Measurements from ENCODE around the gene NHS. TPM values are rescaled to one million over a fixed set of nuclear protein-coding genes. Genes with fewer than 3 reads are reported as not detected.

The NHS gene
- total RNA-seq, 4 donors from 2014 or later, result 2.4 to 5.4 (median 4.0) TPM

- H3K4me3 ChIP-seq (ENCODE audit: low read depth, poor library complexity, severe bottlenecking), result no peak overlapping the region
- intact Hi-C loops (cut with DNase I; ENCODE audit: low total_unique reads), result no loop called here
- DNase-seq (ENCODE audit: low spot score in 2 of 2), result no peak
- 83 to 92% methylated on average over 6 to 8 of the region's 8 CpGs for WGBS, 2 donors
- TF ChIP-seq POLR2A (IDR thresholded peaks at IDR 0.05) (no peak), CTCF (IDR thresholded peaks at IDR 0.05) (no peak)
Observed at GRCh38 chrX:17525762-17526555, 151.0 kb downstream of the NHS start.

GRCh38 chrX:17527135-17527701, 152.2 kb downstream of the NHS start:
- no peak for TF ChIP-seq CTCF (IDR thresholded peaks at IDR 0.05)
- TF ChIP-seq POLR2A (IDR thresholded peaks at IDR 0.05), result no peak
- no peak overlapping the region for H3K4me3 ChIP-seq (ENCODE audit: low read depth, poor library complexity, severe bottlenecking)
- 35 to 55% methylated on average over 5 of the region's 5 CpGs for WGBS, 2 donors
- DNase-seq (ENCODE audit: low spot score in 2 of 2), result no peak
- intact Hi-C loops (cut with DNase I; ENCODE audit: low total_unique reads), result no loop called here

GRCh38 chrX:17527922-17528321, 152.9 kb downstream of the NHS start:
- no peak for DNase-seq (ENCODE audit: low spot score in 2 of 2)
- H3K4me3 ChIP-seq (ENCODE audit: low read depth, poor library complexity, severe bottlenecking), result no peak overlapping the region
- 48 to 73% methylated on average over 1 of the region's 1 CpG for WGBS, 2 donors
- intact Hi-C loops (cut with DNase I; ENCODE audit: low total_unique reads), result no loop called here
- no peak for TF ChIP-seq CTCF (IDR thresholded peaks at IDR 0.05)
- TF ChIP-seq POLR2A (IDR thresholded peaks at IDR 0.05), result no peak

- no peak for DNase-seq (ENCODE audit: low spot score in 2 of 2)
- 58 to 68% methylated on average over 6 of the region's 6 CpGs for WGBS, 2 donors
- TF ChIP-seq POLR2A (IDR thresholded peaks at IDR 0.05), result no peak
- TF ChIP-seq CTCF (IDR thresholded peaks at IDR 0.05), result no peak
- no peak overlapping the region for H3K4me3 ChIP-seq (ENCODE audit: low read depth, poor library complexity, severe bottlenecking)
- intact Hi-C loops (cut with DNase I; ENCODE audit: low total_unique reads), result no loop called here
Observed at GRCh38 chrX:17529151-17529745, 154.2 kb downstream of the NHS start.

- DNase-seq (ENCODE audit: low spot score in 2 of 2), result no peak
- TF ChIP-seq POLR2A (IDR thresholded peaks at IDR 0.05), result no peak
- TF ChIP-seq CTCF (IDR thresholded peaks at IDR 0.05), result no peak
- no peak overlapping the region for H3K4me3 ChIP-seq (ENCODE audit: low read depth, poor library complexity, severe bottlenecking)
- intact Hi-C loops (cut with DNase I; ENCODE audit: low total_unique reads), result no loop called here
- WGBS, 2 donors, result 80 to 100% methylated on average over 3 of the region's 3 CpGs
Observed at GRCh38 chrX:17531500-17531899, 156.5 kb downstream of the NHS start.
